Keratinocyte (primary cell): ENCODE data around the gene SLAMF8. TPM values are rescaled to one million over a fixed set of nuclear protein-coding genes. Genes with fewer than 3 reads are reported as not detected.

Experiments
- DNase-seq: peaks from one replicate; pipeline ENCODE4 v3.0.0-alpha.2; 2011; ENCODE audit warnings: low read depth, missing footprints, low spot score
- FAIRE-seq: peaks from 2 replicates; lab custom pipeline; 2011; peaks lifted over from hg19 to GRCh38; lab: Jason Lieb, UNC
- H2AFZ ChIP-seq: 2 replicates; pipeline ENCODE4 v1.6.0; 2012; ENCODE audit warnings: low read length, control low read depth, inconsistent platforms; ENCODE audit not compliant: control insufficient read depth
- H3K27ac ChIP-seq: 2 replicates; pipeline ENCODE4 v1.5.1; 2011; ENCODE audit warnings: low read length; ENCODE audit not compliant: control insufficient read depth, insufficient read depth
- H3K27me3 ChIP-seq: 3 replicates; pipeline ENCODE4 v1.6.0; 2011; ENCODE audit warnings: low read length; ENCODE audit not compliant: control insufficient read depth, insufficient read depth; ENCODE audit errors: extremely low read depth
- H3K36me3 ChIP-seq, 2 experiments: 2 replicates in 1 of 2; 3 replicates in 1 of 2; pipeline ENCODE4 v1.5.1; 2011; ENCODE audit warnings: low read length in 2 of 2, mild to moderate bottlenecking in 1 of 2; ENCODE audit not compliant: control insufficient read depth in 2 of 2, insufficient read depth in 2 of 2; ENCODE audit errors: extremely low read depth in 1 of 2
- H3K4me1 ChIP-seq: 3 replicates; pipeline ENCODE4 v1.5.1; 2011; ENCODE audit warnings: low read length; ENCODE audit not compliant: control insufficient read depth, insufficient read depth; ENCODE audit errors: extremely low read depth
- H3K4me2 ChIP-seq: 3 replicates; pipeline ENCODE4 v1.6.0; 2011; ENCODE audit warnings: low read depth, low read length; ENCODE audit not compliant: control insufficient read depth, insufficient read depth; ENCODE audit errors: extremely low read depth
- H3K4me3 ChIP-seq, 3 experiments: fragments of 200-600 bp in 1 of 3; sonication (generic) in 1 of 3; 2 replicates in 2 of 3; 3 replicates in 1 of 3; pipeline ENCODE4 v1.5.1; 2011 to 2016; ENCODE audit warnings: low read length in 3 of 3, mild to moderate bottlenecking in 3 of 3, control low read depth in 2 of 3, inconsistent platforms in 1 of 3, low read depth in 1 of 3, mixed read lengths in 1 of 3, mixed run types in 1 of 3, moderate library complexity in 1 of 3; ENCODE audit not compliant: control insufficient read depth in 2 of 3, insufficient read depth in 2 of 3; ENCODE audit errors: extremely low read depth in 1 of 3
- H3K79me2 ChIP-seq: 2 replicates; pipeline ENCODE4 v1.6.0; 2012; ENCODE audit warnings: low read length; ENCODE audit not compliant: control insufficient read depth, insufficient read depth
- H3K9ac ChIP-seq: 3 replicates; pipeline ENCODE4 v1.6.0; 2011; ENCODE audit warnings: low read length; ENCODE audit not compliant: control insufficient read depth, insufficient read depth; ENCODE audit errors: extremely low read depth
- H3K9me1 ChIP-seq: 3 replicates; pipeline ENCODE4 v1.6.0; 2011; ENCODE audit warnings: low read length; ENCODE audit not compliant: control insufficient read depth, insufficient read depth; ENCODE audit errors: extremely low read depth
- H3K9me3 ChIP-seq: 2 replicates; pipeline ENCODE4 v1.5.1; 2012; ENCODE audit warnings: low read depth, low read length; ENCODE audit not compliant: control insufficient read depth
- H4K20me1 ChIP-seq: 3 replicates; pipeline ENCODE4 v1.6.0; 2011; ENCODE audit warnings: low read length; ENCODE audit not compliant: control insufficient read depth, insufficient read depth; ENCODE audit errors: extremely low read depth
- EZH2 ChIP-seq: IDR thresholded peaks from one replicate; pipeline ENCODE4 v1.6.1; 2012; ENCODE audit warnings: inconsistent platforms, mild to moderate bottlenecking, low read length, moderate library complexity
- dilution Hi-C: fragments of 300-500 bp; cut with MboI; formaldehyde crosslinking; loops from one replicate; pipeline ENCODE4 v1.7.0; 2020; ENCODE audit warnings: low sequenced_read_pairs; ENCODE audit not compliant: extremely low pct_ligation_motif_present
- polyA plus RNA-seq, 5 experiments: library from polyadenylated mRNA; depleted of rRNA in 3 of 5; stranded (reverse) in 3 of 5; stranded (forward) in 1 of 5; unstranded in 1 of 5; fragments of >200 nt; gene quantifications; 1 replicate in 1 of 5; 2 replicates in 3 of 5; 3 replicates in 1 of 5; pipeline versions ENCODE4 v1.2.1 to v1.2.3, GENCODE V29; 2011 to 2012; ENCODE audit warnings: missing spikeins in 2 of 5, low read depth in 1 of 5, low replicate concordance in 1 of 5
- TF ChIP-seq, protein P1 (sequence below), 3 experiments: IDR thresholded peaks in 1 of 3; conservative IDR thresholded peaks in 1 of 3; optimal IDR thresholded peaks in 1 of 3; 2 replicates in 2 of 3; 3 replicates in 1 of 3; pipeline versions ENCODE3 to v1.5.1; 2011; ENCODE audit warnings: low read length in 3 of 3, mild to moderate bottlenecking in 3 of 3, moderate library complexity in 2 of 3, control low read depth in 1 of 3, inconsistent platforms in 1 of 3; ENCODE audit not compliant: insufficient read depth in 2 of 3; ENCODE audit errors: extremely low read depth in 1 of 3

Gene SLAMF8
- polyA plus RNA-seq, 1 donor (not counting 4 experiments of a cell fraction or from before 2014, with no cell fraction given): not detected

DNA sequence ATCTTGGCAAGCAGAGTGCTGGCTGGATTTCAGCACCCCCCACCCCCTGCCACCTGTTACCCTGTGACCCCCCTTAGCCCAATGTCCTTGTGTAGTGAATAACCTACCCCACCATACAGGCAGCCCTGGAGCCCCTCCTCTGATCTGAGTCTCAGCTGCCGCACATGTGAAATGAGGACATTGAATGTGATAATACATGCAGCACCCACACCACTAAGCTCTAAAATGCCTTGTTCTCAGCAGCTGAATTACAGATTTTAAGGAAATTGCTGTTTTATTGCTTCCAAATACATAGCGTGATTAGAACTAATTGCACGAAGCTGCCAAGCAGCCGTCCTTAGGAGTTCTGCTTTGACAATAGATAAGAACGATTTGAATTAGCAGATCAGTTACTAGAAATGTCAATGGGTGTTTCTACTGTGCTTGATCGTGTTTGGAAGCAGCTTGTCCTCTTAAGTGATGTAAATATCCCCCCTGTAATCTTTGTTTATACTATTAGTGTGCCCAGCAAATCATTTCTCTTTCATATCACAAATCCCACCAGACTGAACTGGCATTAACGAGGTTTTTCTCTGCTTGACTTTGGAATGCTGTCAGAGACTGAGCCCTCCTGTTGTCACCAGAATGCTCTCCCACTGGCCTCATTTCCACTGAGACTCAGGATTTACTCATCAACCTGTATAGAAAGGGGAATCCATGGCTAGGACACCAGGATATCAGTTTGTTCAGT, 4.9 kb downstream of the SLAMF8 start:
- H4K20me1 ChIP-seq: no peaks in the 10 kb centered on the region
- no peak for DNase-seq

DNA sequence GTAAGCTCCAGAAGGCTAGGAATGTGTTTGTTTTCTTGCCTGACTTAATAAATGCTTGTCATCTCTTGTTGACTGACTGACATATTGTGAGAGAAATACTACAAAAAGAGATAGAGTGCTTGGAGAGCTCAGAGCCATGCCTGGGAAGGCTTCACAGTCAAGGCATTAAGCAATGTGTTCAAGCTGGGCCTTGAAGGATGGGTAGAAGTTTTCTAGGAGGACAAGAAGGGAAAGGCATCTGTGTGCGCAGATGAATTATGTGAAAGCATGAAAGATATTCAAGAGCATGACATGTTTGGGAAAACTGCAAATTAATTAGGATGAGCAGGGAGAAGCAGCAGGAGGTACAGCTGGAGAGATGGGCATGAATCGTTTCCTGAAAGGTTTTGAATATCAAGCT, 5.6 kb downstream of the SLAMF8 start:
- DNase-seq (no peak), FAIRE-seq (no peak)
- no peak overlapping the region for H3K4me2 ChIP-seq
- H3K4me3 ChIP-seq: no peak overlapping the region
- no peak overlapping the region for H3K27ac ChIP-seq
- no peaks in the 10 kb centered on the region for H3K36me3 ChIP-seq
- no peaks in the 10 kb centered on the region for H3K9me1 ChIP-seq
- H3K9me3 ChIP-seq: no peaks in the 10 kb centered on the region
- H4K20me1 ChIP-seq: no peaks in the 10 kb centered on the region
- no peak overlapping the region for H2AFZ ChIP-seq
- no peaks in the 10 kb centered on the region for H3K27me3 ChIP-seq
- H3K4me1 ChIP-seq: peaks cover 6% of the 10 kb centered on the region
- dilution Hi-C loops: no loop called here
- no peaks in the 10 kb centered on the region for H3K79me2 ChIP-seq
- H3K9ac ChIP-seq: no peak overlapping the region
- TF ChIP-seq EZH2: no peak
- TF ChIP-seq, protein P1, sequence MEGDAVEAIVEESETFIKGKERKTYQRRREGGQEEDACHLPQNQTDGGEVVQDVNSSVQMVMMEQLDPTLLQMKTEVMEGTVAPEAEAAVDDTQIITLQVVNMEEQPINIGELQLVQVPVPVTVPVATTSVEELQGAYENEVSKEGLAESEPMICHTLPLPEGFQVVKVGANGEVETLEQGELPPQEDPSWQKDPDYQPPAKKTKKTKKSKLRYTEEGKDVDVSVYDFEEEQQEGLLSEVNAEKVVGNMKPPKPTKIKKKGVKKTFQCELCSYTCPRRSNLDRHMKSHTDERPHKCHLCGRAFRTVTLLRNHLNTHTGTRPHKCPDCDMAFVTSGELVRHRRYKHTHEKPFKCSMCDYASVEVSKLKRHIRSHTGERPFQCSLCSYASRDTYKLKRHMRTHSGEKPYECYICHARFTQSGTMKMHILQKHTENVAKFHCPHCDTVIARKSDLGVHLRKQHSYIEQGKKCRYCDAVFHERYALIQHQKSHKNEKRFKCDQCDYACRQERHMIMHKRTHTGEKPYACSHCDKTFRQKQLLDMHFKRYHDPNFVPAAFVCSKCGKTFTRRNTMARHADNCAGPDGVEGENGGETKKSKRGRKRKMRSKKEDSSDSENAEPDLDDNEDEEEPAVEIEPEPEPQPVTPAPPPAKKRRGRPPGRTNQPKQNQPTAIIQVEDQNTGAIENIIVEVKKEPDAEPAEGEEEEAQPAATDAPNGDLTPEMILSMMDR (optimal IDR thresholded peaks at IDR 0.05 in 1 of 3, IDR thresholded peaks at IDR 0.05 in 1 of 3, conservative IDR thresholded peaks at IDR 0.05 in 1 of 3; ENCODE audit: extremely low read depth in 1 of 3, insufficient read depth in 2 of 3, low read length in 3 of 3): no peak

More for the DNA sequence above, 4.9 kb downstream of the SLAMF8 start:
- TF ChIP-seq, protein P1 (optimal IDR thresholded peaks at IDR 0.05 in 1 of 3, IDR thresholded peaks at IDR 0.05 in 1 of 3, conservative IDR thresholded peaks at IDR 0.05 in 1 of 3; ENCODE audit: extremely low read depth in 1 of 3, insufficient read depth in 2 of 3, low read length in 3 of 3): no peak
- no peak for TF ChIP-seq EZH2
- Histone ChIP-seq H2AFZ (no peak overlapping the region), H3K9ac (no peak overlapping the region), H3K4me1 (peaks cover 6% of the 10 kb centered on the region), H3K9me1 (no peaks in the 10 kb centered on the region), H3K79me2 (no peaks in the 10 kb centered on the region), H3K27me3 (no peaks in the 10 kb centered on the region), H3K4me2 (no peak overlapping the region), H3K27ac (no peak overlapping the region), H3K36me3 (no peaks in the 10 kb centered on the region), H3K9me3 (no peaks in the 10 kb centered on the region), H3K4me3 (no peak overlapping the region)
- dilution Hi-C loops: no loop called here
- FAIRE-seq: no peak
